ENCODE results near the gene NUP107.

DNA sequence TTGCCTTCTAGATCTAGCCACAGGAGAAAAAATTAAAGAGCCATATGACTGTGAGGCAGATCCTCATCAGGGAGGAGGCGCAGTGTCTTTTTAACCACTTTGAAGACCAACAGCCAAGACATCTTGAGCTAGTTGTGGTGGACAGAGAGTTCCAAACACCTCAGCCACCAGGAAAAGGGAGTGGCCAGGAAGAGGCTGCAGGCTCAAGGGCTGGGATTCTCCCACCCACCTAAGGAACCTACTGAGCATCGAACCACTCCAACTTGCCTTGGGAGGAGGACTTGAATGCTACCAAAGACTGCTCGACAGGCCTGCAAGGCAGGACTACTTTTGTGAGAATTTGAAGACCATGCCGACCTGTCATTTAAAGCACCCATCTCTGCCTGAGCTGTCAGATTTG lies 106.7 kb downstream of the NUP107 start:
- TF ChIP-seq, protein P1, sequence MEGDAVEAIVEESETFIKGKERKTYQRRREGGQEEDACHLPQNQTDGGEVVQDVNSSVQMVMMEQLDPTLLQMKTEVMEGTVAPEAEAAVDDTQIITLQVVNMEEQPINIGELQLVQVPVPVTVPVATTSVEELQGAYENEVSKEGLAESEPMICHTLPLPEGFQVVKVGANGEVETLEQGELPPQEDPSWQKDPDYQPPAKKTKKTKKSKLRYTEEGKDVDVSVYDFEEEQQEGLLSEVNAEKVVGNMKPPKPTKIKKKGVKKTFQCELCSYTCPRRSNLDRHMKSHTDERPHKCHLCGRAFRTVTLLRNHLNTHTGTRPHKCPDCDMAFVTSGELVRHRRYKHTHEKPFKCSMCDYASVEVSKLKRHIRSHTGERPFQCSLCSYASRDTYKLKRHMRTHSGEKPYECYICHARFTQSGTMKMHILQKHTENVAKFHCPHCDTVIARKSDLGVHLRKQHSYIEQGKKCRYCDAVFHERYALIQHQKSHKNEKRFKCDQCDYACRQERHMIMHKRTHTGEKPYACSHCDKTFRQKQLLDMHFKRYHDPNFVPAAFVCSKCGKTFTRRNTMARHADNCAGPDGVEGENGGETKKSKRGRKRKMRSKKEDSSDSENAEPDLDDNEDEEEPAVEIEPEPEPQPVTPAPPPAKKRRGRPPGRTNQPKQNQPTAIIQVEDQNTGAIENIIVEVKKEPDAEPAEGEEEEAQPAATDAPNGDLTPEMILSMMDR (IDR thresholded peaks at IDR 0.05): no peak
- TF ChIP-seq POLR2A (IDR thresholded peaks at IDR 0.05): no peak
- TF ChIP-seq EP300 (IDR thresholded peaks at IDR 0.05): no peak

Data from ovary (tissue), 3 donors.